Fibroblast of mammary gland (primary cell): ENCODE data around the gene PLCH2.

ENCODE experiments used
- DNase-seq: peaks from one replicate; pipeline ENCODE4 v3.0.0-alpha.2; 2010; ENCODE audit warnings: low read depth
- H3K4me3 ChIP-seq: 2 replicates; pipeline ENCODE4 v1.5.1; 2011; ENCODE audit warnings: low read depth, mild to moderate bottlenecking, low read length, moderate library complexity; ENCODE audit not compliant: control insufficient read depth
- TF ChIP-seq, protein P1 (sequence below): conservative IDR thresholded peaks from 2 replicates; pipeline ENCODE4 v1.5.1; 2011; ENCODE audit warnings: low read depth, low read length, inconsistent platforms; ENCODE audit not compliant: control insufficient read depth, insufficient read depth

The PLCH2 gene

DNA sequence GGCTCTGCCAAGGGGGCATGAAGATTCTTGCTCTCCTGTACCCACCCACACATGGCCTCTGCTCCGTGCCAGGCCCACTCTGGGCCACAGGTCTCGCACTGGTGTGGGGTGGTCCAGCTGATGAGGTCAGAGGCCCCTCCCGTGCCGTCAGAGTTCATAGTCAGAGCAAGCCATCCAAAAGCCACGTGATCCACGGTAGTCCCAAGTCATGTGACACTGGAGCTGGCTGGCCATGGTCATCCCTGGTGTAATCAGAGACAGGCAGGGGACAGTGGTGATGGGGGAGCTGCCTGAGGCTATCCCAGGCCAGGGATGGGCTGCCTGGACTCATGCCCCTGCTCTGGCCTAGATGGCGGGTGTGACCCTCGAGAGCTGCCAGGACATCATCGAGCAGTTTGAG, 10.5 kb downstream of the PLCH2 start:
- TF ChIP-seq, protein P1, sequence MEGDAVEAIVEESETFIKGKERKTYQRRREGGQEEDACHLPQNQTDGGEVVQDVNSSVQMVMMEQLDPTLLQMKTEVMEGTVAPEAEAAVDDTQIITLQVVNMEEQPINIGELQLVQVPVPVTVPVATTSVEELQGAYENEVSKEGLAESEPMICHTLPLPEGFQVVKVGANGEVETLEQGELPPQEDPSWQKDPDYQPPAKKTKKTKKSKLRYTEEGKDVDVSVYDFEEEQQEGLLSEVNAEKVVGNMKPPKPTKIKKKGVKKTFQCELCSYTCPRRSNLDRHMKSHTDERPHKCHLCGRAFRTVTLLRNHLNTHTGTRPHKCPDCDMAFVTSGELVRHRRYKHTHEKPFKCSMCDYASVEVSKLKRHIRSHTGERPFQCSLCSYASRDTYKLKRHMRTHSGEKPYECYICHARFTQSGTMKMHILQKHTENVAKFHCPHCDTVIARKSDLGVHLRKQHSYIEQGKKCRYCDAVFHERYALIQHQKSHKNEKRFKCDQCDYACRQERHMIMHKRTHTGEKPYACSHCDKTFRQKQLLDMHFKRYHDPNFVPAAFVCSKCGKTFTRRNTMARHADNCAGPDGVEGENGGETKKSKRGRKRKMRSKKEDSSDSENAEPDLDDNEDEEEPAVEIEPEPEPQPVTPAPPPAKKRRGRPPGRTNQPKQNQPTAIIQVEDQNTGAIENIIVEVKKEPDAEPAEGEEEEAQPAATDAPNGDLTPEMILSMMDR, result no peak
- DNase-seq, result no peak
- H3K4me3 ChIP-seq, result no peak overlapping the region

DNA sequence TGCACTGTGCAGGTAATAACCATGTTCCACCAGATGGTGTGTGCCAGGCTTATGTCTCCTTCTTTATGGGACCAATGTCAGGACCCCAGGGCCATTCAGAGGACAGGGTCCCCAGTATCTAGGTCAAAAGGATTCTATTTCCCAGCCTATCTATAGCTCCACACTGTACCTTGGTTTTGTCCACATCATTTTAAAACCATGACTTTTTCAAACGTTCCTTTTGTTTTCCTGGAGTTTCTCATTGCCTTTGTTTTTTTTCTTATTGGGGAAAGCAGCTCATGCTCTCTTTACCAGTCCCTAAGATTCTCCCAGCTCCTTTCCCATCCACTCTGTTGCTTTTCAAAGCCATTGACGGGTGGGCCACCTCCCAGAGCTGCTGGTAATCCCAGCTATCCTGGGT, 12.6 kb downstream of the PLCH2 start:
- TF ChIP-seq, protein P1, result no peak
- H3K4me3 ChIP-seq, result no peak overlapping the region
- DNase-seq, result no peak

DNA sequence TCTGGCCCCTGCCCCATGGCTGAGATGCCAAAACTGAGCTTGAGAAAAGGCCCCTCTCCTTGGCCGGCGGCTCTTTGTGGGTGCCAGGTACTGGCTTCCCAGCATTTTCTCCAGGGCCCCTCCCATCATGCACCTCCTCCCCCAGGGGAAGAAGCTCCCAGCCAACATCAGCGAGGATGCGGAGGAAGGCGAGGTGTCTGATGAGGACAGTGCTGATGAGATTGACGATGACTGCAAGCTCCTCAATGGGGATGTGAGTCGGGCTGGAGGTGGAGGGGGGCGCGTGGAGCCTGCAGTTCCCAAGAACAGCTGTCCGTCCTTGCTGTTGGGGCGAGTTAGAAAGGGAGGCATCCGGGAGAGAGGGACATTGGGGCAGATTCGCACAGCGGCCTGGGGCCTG, 13.5 kb downstream of the PLCH2 start:
- DNase-seq, result no peak
- H3K4me3 ChIP-seq, result no peak overlapping the region
- TF ChIP-seq, protein P1, result no peak

DNA sequence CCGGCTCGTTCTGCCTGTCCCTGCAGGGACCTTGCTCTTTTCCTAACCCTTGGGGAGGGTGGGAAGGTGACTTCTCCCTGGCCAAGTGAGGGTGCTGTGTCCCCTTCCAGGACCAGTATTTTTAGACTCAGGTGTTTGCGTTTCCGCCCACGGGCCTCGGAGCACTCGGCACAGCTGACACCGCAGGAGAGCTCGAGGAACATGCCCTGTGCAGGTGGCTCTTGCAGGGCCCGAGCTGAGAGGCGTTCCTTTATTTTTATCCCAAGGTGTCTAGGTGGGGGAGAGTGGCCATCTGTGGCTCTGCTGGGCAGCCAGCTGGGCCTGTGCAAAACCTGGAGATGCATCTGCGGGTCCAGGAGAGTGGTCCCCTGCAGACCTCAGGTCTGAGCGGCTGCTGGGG, 16.0 kb downstream of the PLCH2 start:
- TF ChIP-seq, protein P1, result no peak
- H3K4me3 ChIP-seq, result no peak overlapping the region
- no peak for DNase-seq

DNA sequence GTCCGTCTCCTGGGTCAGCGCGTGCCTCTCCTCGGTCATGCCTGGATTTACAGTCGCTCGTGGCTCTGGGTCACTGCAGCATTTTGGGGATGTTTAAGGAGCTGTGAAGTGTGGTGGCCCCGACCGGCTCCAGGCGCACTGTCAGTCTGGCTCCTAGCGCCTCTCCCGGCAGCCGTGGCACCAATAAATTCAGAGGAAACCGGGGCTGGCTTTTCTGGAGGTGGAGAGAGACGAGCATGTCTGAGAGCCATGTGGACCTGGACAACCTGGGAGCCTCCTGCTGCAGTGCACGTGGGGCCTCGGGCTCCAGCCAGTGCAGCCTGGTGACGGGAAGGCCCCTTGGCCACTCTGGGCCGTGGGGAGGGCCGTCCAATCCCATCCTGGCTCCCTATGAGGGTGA, 17.1 kb downstream of the PLCH2 start:
- DNase-seq, result no peak
- TF ChIP-seq, protein P1, result no peak
- no peak overlapping the region for H3K4me3 ChIP-seq

DNA sequence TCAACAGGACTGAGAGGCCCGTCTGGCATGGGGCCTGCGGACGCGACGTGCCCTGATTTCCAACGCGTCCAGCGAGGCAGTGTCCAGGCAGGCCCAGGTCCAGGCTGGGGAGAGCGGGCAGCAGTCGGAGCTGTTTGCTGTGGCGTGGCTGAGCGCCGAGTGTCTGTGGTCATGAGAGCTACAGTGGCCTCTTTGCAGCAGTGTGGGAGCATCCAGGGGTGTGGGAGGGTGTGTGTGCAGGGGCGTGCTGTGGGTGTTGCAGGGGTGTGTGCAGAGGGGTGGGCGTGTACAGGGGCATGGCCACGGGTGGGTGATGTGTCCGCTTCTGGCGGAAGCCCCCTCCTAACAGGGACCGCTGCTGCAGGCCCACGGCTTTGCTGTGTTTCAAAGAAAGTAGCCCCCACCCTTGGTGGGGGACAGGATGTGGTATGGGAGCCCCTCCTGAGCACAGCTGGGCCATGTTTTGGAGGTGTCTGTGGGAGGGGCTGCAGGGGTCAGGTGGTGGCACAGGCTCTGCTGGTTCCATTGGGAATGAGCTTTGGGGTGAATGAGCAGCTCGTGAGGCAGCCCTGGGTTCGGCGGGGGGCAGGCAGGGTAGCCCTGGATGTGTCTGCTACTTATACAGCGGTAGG, 17.7 kb downstream of the PLCH2 start:
- H3K4me3 ChIP-seq, result no peak overlapping the region
- TF ChIP-seq, protein P1, result no peak
- DNase-seq, result no peak

DNA sequence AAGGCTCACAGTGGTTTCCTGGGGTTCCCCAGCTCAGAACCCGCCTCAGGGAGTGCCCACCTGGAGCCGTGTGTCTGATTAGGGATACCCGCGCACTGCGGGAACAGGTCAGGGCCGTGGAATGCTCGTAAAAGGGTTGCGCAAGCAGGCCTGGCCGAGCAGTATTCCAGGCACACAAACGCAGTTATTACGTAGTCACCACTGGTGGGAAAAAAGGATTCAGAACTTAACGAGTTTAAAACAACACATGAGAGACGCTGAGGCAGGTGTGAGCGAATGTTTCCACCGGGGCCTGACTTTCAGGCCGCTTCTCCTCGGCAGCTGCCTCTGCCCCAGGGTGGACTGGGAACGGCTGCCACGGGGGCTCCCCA, 18.2 kb downstream of the PLCH2 start:
- TF ChIP-seq, protein P1, result no peak
- no peak overlapping the region for H3K4me3 ChIP-seq
- peak; percentile 65 for DNase-seq
